Measurements from ENCODE around the gene GZMM. TPM values are rescaled to one million over a fixed set of nuclear protein-coding genes. Genes with fewer than 3 reads are reported as not detected.

The GZMM gene
- total and polyA plus RNA-seq, 2 of the 13 experiments (the other 11 are each of a cell fraction or from before 2014, with no cell fraction given), result 0.07 TPM; not detected in 1

- no peak for TF ChIP-seq FUBP1 (CRISPR knock-in tag; IDR thresholded peaks at IDR 0.05; ENCODE audit: borderline replicate concordance)
- TF ChIP-seq, protein P1, sequence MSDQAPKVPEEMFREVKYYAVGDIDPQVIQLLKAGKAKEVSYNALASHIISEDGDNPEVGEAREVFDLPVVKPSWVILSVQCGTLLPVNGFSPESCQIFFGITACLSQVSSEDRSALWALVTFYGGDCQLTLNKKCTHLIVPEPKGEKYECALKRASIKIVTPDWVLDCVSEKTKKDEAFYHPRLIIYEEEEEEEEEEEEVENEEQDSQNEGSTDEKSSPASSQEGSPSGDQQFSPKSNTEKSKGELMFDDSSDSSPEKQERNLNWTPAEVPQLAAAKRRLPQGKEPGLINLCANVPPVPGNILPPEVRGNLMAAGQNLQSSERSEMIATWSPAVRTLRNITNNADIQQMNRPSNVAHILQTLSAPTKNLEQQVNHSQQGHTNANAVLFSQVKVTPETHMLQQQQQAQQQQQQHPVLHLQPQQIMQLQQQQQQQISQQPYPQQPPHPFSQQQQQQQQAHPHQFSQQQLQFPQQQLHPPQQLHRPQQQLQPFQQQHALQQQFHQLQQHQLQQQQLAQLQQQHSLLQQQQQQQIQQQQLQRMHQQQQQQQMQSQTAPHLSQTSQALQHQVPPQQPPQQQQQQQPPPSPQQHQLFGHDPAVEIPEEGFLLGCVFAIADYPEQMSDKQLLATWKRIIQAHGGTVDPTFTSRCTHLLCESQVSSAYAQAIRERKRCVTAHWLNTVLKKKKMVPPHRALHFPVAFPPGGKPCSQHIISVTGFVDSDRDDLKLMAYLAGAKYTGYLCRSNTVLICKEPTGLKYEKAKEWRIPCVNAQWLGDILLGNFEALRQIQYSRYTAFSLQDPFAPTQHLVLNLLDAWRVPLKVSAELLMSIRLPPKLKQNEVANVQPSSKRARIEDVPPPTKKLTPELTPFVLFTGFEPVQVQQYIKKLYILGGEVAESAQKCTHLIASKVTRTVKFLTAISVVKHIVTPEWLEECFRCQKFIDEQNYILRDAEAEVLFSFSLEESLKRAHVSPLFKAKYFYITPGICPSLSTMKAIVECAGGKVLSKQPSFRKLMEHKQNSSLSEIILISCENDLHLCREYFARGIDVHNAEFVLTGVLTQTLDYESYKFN (CRISPR knock-in tag; conservative IDR thresholded peaks at IDR 0.05), result peak; percentile 28; the same call in 1 of the 2 replicates
- TF ChIP-seq, protein P2, sequence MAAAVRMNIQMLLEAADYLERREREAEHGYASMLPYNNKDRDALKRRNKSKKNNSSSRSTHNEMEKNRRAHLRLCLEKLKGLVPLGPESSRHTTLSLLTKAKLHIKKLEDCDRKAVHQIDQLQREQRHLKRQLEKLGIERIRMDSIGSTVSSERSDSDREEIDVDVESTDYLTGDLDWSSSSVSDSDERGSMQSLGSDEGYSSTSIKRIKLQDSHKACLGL (CRISPR knock-in tag; IDR thresholded peaks at IDR 0.05), result no peak
- no peak for TF ChIP-seq ZMAT5 (CRISPR knock-in tag; IDR thresholded peaks at IDR 0.05; ENCODE audit: borderline replicate concordance, low read depth)
- TF ChIP-seq ZNF329 (CRISPR knock-in tag; IDR thresholded peaks at IDR 0.05; ENCODE audit: low read depth), result no peak
- no peak for TF ChIP-seq AKNA (CRISPR knock-in tag; IDR thresholded peaks at IDR 0.05; ENCODE audit: borderline replicate concordance)
- TF ChIP-seq ZFY (CRISPR knock-in tag; IDR thresholded peaks at IDR 0.05), result peak; percentile 60
- TF ChIP-seq SMARCE1 (IDR thresholded peaks at IDR 0.05; ENCODE audit: borderline replicate concordance), result no peak
- TF ChIP-seq SAP130 (CRISPR knock-in tag; IDR thresholded peaks at IDR 0.05; ENCODE audit: low read depth), result peak; percentile 60
- no peak for TF ChIP-seq ZNF614 (CRISPR knock-in tag; IDR thresholded peaks at IDR 0.05; ENCODE audit: borderline replicate concordance)
- TF ChIP-seq ZNF280D (CRISPR knock-in tag; IDR thresholded peaks at IDR 0.05), result no peak
Measured at GRCh38 chr19:494171-495080, 49.4 kb upstream of the GZMM start (continued).

All from HepG2 (cell line).